Effector memory CD8-positive, alpha-beta T cell (primary cell): Measurements from ENCODE around the gene SIL1.

Source experiments
- ATAC-seq: fragments of 150-1000 bp; cut with Tn5 transposase; replicated peaks from 2 replicates; pipeline ENCODE4 v1.10.0; 2021; ENCODE audit warnings: mild to moderate bottlenecking, moderate library complexity
- DNase-seq, 3 experiments: peaks; one replicate each; pipeline ENCODE4 v3.0.0; 2021
- H3K27ac Mint-ChIP-seq, 2 donors: one replicate each; pipeline ENCODE4 v1.8.0; 2022; ENCODE audit warnings: mild to moderate bottlenecking in 2 of 2, mixed read lengths in 2 of 2, moderate library complexity in 2 of 2
- H3K27me3 Mint-ChIP-seq, 2 donors: one replicate each; pipeline ENCODE4 v1.8.0; 2022; ENCODE audit warnings: mixed read lengths in 2 of 2
- H3K36me3 Mint-ChIP-seq: one replicate; pipeline ENCODE4 v1.8.0; 2022; ENCODE audit warnings: mild to moderate bottlenecking, moderate library complexity, mixed read lengths; ENCODE audit not compliant: insufficient read depth
- H3K4me1 Mint-ChIP-seq, 2 donors: one replicate each; pipeline ENCODE4 v1.8.0; 2022; ENCODE audit warnings: low read depth in 2 of 2, mixed read lengths in 2 of 2
- H3K4me3 Mint-ChIP-seq, 2 donors: one replicate each; pipeline ENCODE4 v1.8.0; 2022; ENCODE audit warnings: mild to moderate bottlenecking in 2 of 2, mixed read lengths in 2 of 2, moderate library complexity in 2 of 2
- H3K9me3 Mint-ChIP-seq, 2 donors: one replicate each; pipeline ENCODE4 v1.8.0; 2022; ENCODE audit warnings: mixed read lengths in 2 of 2

SIL1 gene

DNA sequence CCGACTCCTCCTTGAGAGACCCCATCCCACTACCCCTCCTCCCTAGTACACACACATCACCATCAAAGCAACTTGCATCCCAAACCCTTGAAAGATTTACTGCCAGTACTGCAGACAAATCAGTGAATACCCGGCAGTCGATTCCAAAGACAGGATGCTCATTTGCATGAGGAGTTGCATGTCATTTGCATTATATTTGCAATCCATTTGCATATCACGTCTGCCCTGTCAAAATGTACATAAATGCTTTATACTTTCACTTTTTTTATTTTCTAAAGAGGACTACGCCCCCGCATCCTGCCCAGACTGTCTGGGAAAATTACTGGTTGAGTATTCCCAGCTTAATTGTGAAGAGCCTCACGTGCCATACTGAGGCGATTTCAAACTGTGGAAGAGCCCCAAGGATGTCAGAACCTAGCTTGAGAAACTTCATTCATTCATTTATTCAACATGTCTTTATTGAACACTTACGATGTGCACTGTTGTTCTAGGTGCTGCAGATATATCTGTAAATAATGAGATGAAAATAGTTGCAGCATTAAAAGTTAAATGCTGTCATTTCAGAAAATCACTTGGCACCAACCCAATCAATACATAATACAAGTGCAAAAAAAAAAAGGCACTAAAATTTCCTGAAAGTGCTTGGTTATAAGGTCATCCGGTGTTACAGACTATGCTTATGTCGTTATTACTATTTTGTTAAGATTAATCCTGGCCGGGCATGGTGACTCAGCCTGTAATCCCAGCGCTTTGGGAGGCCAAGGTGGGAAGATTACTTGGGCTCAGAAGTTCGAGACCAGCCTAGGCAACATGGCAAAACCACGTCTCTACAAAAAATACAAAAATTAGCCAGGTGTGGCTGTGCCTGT is 17.2 kb upstream of the SIL1 start:
- H3K4me3 Mint-ChIP-seq = no peak overlapping the region
- H3K4me1 Mint-ChIP-seq = no peaks in the 10 kb centered on the region
- DNase-seq = no peak
- no peak overlapping the region for H3K27ac Mint-ChIP-seq
- H3K9me3 Mint-ChIP-seq = no peaks in the 10 kb centered on the region
- H3K27me3 Mint-ChIP-seq = peaks cover 7 to 10% of the 10 kb centered on the region in 2 donors
- no peaks in the 10 kb centered on the region for H3K36me3 Mint-ChIP-seq
- ATAC-seq = no peak

GRCh38 chr5:139214646-139215045 is 16.5 kb upstream of the SIL1 start:
- ATAC-seq (no peak), DNase-seq (no peak)
- Mint-ChIP-seq H3K4me3 (no peak overlapping the region), H3K27ac (no peak overlapping the region), H3K9me3 (no peaks in the 10 kb centered on the region), H3K27me3 (peaks cover 7 to 10% of the 10 kb centered on the region in 2 donors), H3K4me1 (no peaks in the 10 kb centered on the region), H3K36me3 (no peaks in the 10 kb centered on the region)

DNA sequence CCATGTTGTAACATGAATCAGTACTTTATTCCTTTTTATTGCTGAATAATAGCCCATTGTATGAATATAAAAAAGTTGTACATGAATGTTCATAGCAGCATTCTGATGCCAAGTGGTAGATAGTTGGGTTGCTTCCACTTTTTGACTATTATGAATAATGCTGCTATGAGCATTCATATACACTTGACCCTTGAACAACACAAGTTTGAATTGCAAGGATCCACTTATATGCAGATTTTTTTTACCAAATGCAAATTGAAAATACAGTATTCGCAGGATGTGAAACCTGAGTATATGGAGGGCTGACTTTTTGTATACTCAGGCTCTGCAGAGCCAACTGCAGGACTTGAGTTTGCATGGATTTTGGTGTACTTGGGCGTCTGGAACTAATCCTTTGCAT is 14.7 kb upstream of the SIL1 start:
- no peak overlapping the region for H3K27ac Mint-ChIP-seq
- no peak overlapping the region for H3K4me3 Mint-ChIP-seq
- DNase-seq (no peak), ATAC-seq (no peak)
- no peaks in the 10 kb centered on the region for H3K36me3 Mint-ChIP-seq
- H3K27me3 Mint-ChIP-seq = peaks cover 7 to 10% of the 10 kb centered on the region in 2 donors
- H3K4me1 Mint-ChIP-seq = no peaks in the 10 kb centered on the region
- H3K9me3 Mint-ChIP-seq = no peaks in the 10 kb centered on the region

- ATAC-seq (no peak), DNase-seq (no peak)
- no peaks in the 10 kb centered on the region for H3K36me3 Mint-ChIP-seq
- H3K4me1 Mint-ChIP-seq = no peaks in the 10 kb centered on the region
- no peak overlapping the region for H3K4me3 Mint-ChIP-seq
- H3K9me3 Mint-ChIP-seq = no peaks in the 10 kb centered on the region
- H3K27me3 Mint-ChIP-seq = peaks cover 7 to 10% of the 10 kb centered on the region in 2 donors
- no peak overlapping the region for H3K27ac Mint-ChIP-seq
Observed at GRCh38 chr5:139212486-139212885, 14.3 kb upstream of the SIL1 start.

GRCh38 chr5:139210585-139210984 is 12.4 kb upstream of the SIL1 start:
- H3K27ac Mint-ChIP-seq = no peak overlapping the region
- no peaks in the 10 kb centered on the region for H3K36me3 Mint-ChIP-seq
- no peak for ATAC-seq

GRCh38 chr5:139207297-139208000 is 9.3 kb upstream of the SIL1 start:
- H3K27me3 Mint-ChIP-seq = peaks cover 0 to 7% of the 10 kb centered on the region in 2 donors
- H3K36me3 Mint-ChIP-seq = no peaks in the 10 kb centered on the region
- H3K4me1 Mint-ChIP-seq = no peaks in the 10 kb centered on the region
- H3K4me3 Mint-ChIP-seq = no peak overlapping the region
- no peaks in the 10 kb centered on the region for H3K9me3 Mint-ChIP-seq
- DNase-seq (no peak), ATAC-seq (no peak)
- H3K27ac Mint-ChIP-seq = no peak overlapping the region

More at GRCh38 chr5:139210585-139210984, 12.4 kb upstream of the SIL1 start:
- no peaks in the 10 kb centered on the region for H3K9me3 Mint-ChIP-seq
- H3K4me1 Mint-ChIP-seq = no peaks in the 10 kb centered on the region
- no peak for DNase-seq
- peaks cover 0 to 7% of the 10 kb centered on the region in 2 donors for H3K27me3 Mint-ChIP-seq
- H3K4me3 Mint-ChIP-seq = no peak overlapping the region

DNA sequence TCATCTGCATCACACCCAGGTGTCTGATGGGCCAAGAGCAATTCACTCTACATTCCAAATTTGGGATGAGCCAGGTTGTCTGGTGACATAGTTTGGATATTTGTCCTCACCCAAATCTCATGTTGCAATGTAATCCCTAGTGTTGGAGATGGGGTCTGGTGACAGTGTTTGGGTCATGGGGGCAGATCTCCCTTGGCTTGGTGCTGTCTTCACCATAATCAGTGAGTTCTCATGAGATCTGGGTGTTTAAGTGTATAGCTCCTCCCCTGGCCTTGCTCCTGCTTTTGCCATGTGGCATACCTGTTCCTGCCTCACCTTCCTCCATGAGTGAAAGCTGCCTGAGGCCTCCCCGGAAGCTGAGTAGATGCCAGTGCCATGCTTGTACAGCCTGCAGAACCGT is 7.4 kb upstream of the SIL1 start:
- no peaks in the 10 kb centered on the region for H3K9me3 Mint-ChIP-seq
- ATAC-seq = no peak
- no peak overlapping the region for H3K4me3 Mint-ChIP-seq
- no peak for DNase-seq
- no peak overlapping the region for H3K27ac Mint-ChIP-seq
- no peaks in the 10 kb centered on the region for H3K4me1 Mint-ChIP-seq
- no peaks in the 10 kb centered on the region for H3K36me3 Mint-ChIP-seq
- peaks cover 2 to 8% of the 10 kb centered on the region in 2 donors for H3K27me3 Mint-ChIP-seq

- DNase-seq (no peak), ATAC-seq (no peak)
- H3K36me3 Mint-ChIP-seq = no peaks in the 10 kb centered on the region
- no peaks in the 10 kb centered on the region for H3K4me1 Mint-ChIP-seq
- no peak overlapping the region for H3K27ac Mint-ChIP-seq
- H3K27me3 Mint-ChIP-seq = peaks cover 0 to 8% of the 10 kb centered on the region in 2 donors
- no peak overlapping the region for H3K4me3 Mint-ChIP-seq
- no peaks in the 10 kb centered on the region for H3K9me3 Mint-ChIP-seq
Observed at GRCh38 chr5:139205124-139205523, 7.0 kb upstream of the SIL1 start.

GRCh38 chr5:139204196-139204595 is 6.0 kb upstream of the SIL1 start:
- Mint-ChIP-seq H3K36me3 (no peaks in the 10 kb centered on the region), H3K27ac (no peak overlapping the region), H3K9me3 (no peaks in the 10 kb centered on the region), H3K4me3 (no peak overlapping the region), H3K27me3 (peaks cover 0 to 8% of the 10 kb centered on the region in 2 donors), H3K4me1 (no peaks in the 10 kb centered on the region)
- ATAC-seq = no peak
- no peak for DNase-seq

GRCh38 chr5:139199321-139199720 is 1.2 kb upstream of the SIL1 start:
- ATAC-seq (no peak), DNase-seq (no peak)
- Mint-ChIP-seq H3K4me1 (peaks cover 13 to 19% of the 10 kb centered on the region in 2 donors), H3K36me3 (peaks cover 4% of the 10 kb centered on the region), H3K27ac (no peak overlapping the region), H3K27me3 (peaks cover 0 to 8% of the 10 kb centered on the region in 2 donors), H3K4me3 (no peak overlapping the region), H3K9me3 (no peaks in the 10 kb centered on the region)

- H3K4me3 Mint-ChIP-seq = peak overlapping the region; percentile 5 to 79
- peaks cover 4% of the 10 kb centered on the region for H3K36me3 Mint-ChIP-seq
- H3K27ac Mint-ChIP-seq = peak overlapping the region; percentile 92 to 97
- peaks cover 13 to 24% of the 10 kb centered on the region in 2 donors for H3K4me1 Mint-ChIP-seq
- ATAC-seq = no peak
- no peaks in the 10 kb centered on the region for H3K27me3 Mint-ChIP-seq
- no peak for DNase-seq
- H3K9me3 Mint-ChIP-seq = no peaks in the 10 kb centered on the region
Observed at GRCh38 chr5:139196296-139196956, 1.7 kb downstream of the SIL1 start.

GRCh38 chr5:139194486-139194885 is 3.7 kb downstream of the SIL1 start:
- Mint-ChIP-seq H3K4me3 (no peak overlapping the region), H3K27me3 (no peaks in the 10 kb centered on the region), H3K36me3 (peaks cover 4% of the 10 kb centered on the region), H3K4me1 (peaks cover 15 to 31% of the 10 kb centered on the region in 2 donors), H3K27ac (peak overlapping the region in 1 of 2 donors; percentile 15), H3K9me3 (no peaks in the 10 kb centered on the region)
- DNase-seq = no peak
- ATAC-seq = no peak

DNA sequence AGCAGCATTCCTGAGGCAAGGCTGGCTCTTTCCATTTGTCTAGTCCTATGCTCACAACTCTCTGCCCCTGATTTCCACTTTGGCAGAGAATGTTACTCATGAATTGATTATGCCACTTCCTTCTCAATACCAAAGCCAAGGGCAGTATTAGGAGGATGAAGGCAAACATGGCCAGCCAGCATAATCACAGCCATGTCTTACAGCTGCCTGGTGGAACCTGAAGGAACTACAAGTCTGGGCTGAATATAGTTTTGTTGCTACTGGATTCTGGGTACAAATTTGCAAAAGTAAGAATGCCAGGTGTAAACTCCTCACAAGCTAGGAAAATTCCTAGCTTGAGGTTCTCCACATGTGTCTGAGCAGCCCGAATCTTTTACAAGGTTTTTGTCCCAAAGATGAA is 4.2 kb downstream of the SIL1 start:
- peaks cover 15 to 31% of the 10 kb centered on the region in 2 donors for H3K4me1 Mint-ChIP-seq
- H3K27me3 Mint-ChIP-seq = no peaks in the 10 kb centered on the region
- no peak for DNase-seq
- ATAC-seq = no peak
- H3K27ac Mint-ChIP-seq = peak overlapping the region in 1 of 2 donors; percentile 15
- H3K9me3 Mint-ChIP-seq = no peaks in the 10 kb centered on the region
- no peak overlapping the region for H3K4me3 Mint-ChIP-seq
- peaks cover 4% of the 10 kb centered on the region for H3K36me3 Mint-ChIP-seq
